ENCODE measurements around the gene REPIN1. TPM values are rescaled to one million over a fixed set of nuclear protein-coding genes. Genes with fewer than 3 reads are reported as not detected.

The REPIN1 gene
- 135 TPM for polyA plus RNA-seq
- long read RNA-seq, donor 1, transcript REPIN1-214 (3 exons, 2,058 nt), result minor isoform, 6 of 73 reads
- long read RNA-seq, donor 1, transcript REPIN1-203 (2 exons, 2,969 nt), result minor isoform, 7 of 73 reads
- long read RNA-seq, donor 1, transcript REPIN1-202 (1 exons, 2,876 nt), result major isoform, 56 of 73 reads
- long read RNA-seq, donor 1, partial matches to known transcripts, result 0 of 73 reads
- long read RNA-seq, donor 1, other reads (novel, unspliced or antisense), result 0 of 73 reads
- long read RNA-seq, donor 2, transcript REPIN1-203 (2 exons, 2,969 nt), result minor isoform, 16 of 145 reads
- long read RNA-seq, donor 2, transcript REPIN1-214 (3 exons, 2,058 nt), result minor isoform, 5 of 145 reads
- long read RNA-seq, donor 2, transcript REPIN1-202 (1 exons, 2,876 nt), result major isoform, 117 of 145 reads
- long read RNA-seq, donor 2, partial matches to known transcripts, result 0 of 145 reads
- long read RNA-seq, donor 2, other reads (novel, unspliced or antisense), result 0 of 145 reads
- long read RNA-seq, donor 3, transcript REPIN1-203 (2 exons, 2,969 nt), result minor isoform, 18 of 195 reads
- long read RNA-seq, donor 3, transcript REPIN1-202 (1 exons, 2,876 nt), result major isoform, 162 of 195 reads
- long read RNA-seq, donor 3, transcript REPIN1-207 (2 exons, 1,064 nt), result minor isoform, 7 of 195 reads
- long read RNA-seq, donor 3, partial matches to known transcripts, result 0 of 195 reads
- long read RNA-seq, donor 3, other reads (novel, unspliced or antisense), result 0 of 195 reads
- long read RNA-seq, donor 4, transcript REPIN1-202 (1 exons, 2,876 nt), result major isoform, 16 of 24 reads
- long read RNA-seq, donor 4, transcript REPIN1-203 (2 exons, 2,969 nt), result minor isoform, 5 of 24 reads
- long read RNA-seq, donor 4, partial matches to known transcripts, result 0 of 24 reads
- long read RNA-seq, donor 4, other reads (novel, unspliced or antisense), result 0 of 24 reads
- long read RNA-seq, donor 5, transcript REPIN1-202 (1 exons, 2,876 nt), result major isoform, 43 of 59 reads
- long read RNA-seq, donor 5, transcript REPIN1-203 (2 exons, 2,969 nt), result minor isoform, 9 of 59 reads
- long read RNA-seq, donor 5, partial matches to known transcripts, result 0 of 59 reads
- long read RNA-seq, donor 5, other reads (novel, unspliced or antisense), result 0 of 59 reads
- long read RNA-seq, donor 6, transcript REPIN1-202 (1 exons, 2,876 nt), result major isoform, 150 of 185 reads
- long read RNA-seq, donor 6, transcript REPIN1-203 (2 exons, 2,969 nt), result minor isoform, 27 of 185 reads
- long read RNA-seq, donor 6, partial matches to known transcripts, result 0 of 185 reads
- long read RNA-seq, donor 6, other reads (novel, unspliced or antisense), result 0 of 185 reads
- long read RNA-seq, donor 7, transcript REPIN1-203 (2 exons, 2,969 nt), result minor isoform, 7 of 53 reads
- long read RNA-seq, donor 7, transcript REPIN1-202 (1 exons, 2,876 nt), result major isoform, 44 of 53 reads
- long read RNA-seq, donor 7, partial matches to known transcripts, result 0 of 53 reads
- long read RNA-seq, donor 7, other reads (novel, unspliced or antisense), result 0 of 53 reads
- long read RNA-seq, donor 8, transcript REPIN1-203 (2 exons, 2,969 nt), result minor isoform, 11 of 162 reads
- long read RNA-seq, donor 8, transcript REPIN1-202 (1 exons, 2,876 nt), result major isoform, 143 of 162 reads
- long read RNA-seq, donor 8, partial matches to known transcripts, result 0 of 162 reads
- long read RNA-seq, donor 8, other reads (novel, unspliced or antisense), result 0 of 162 reads
- long read RNA-seq, donor 9, transcript REPIN1-202 (1 exons, 2,876 nt), result major isoform, 81 of 92 reads
- long read RNA-seq, donor 9, transcript REPIN1-203 (2 exons, 2,969 nt), result minor isoform, 6 of 92 reads
- long read RNA-seq, donor 9, partial matches to known transcripts, result 0 of 92 reads
- long read RNA-seq, donor 9, other reads (novel, unspliced or antisense), result 0 of 92 reads
- long read RNA-seq, donor 10, transcript REPIN1-214 (3 exons, 2,058 nt), result minor isoform, 6 of 119 reads
- long read RNA-seq, donor 10, transcript REPIN1-203 (2 exons, 2,969 nt), result minor isoform, 9 of 119 reads
- long read RNA-seq, donor 10, transcript REPIN1-202 (1 exons, 2,876 nt), result major isoform, 98 of 119 reads
- long read RNA-seq, donor 10, partial matches to known transcripts, result 0 of 119 reads
- long read RNA-seq, donor 10, other reads (novel, unspliced or antisense), result 5 of 119 reads
- long read RNA-seq, donor 11, transcript REPIN1-202 (1 exons, 2,876 nt), result major isoform, 68 of 85 reads
- long read RNA-seq, donor 11, transcript REPIN1-203 (2 exons, 2,969 nt), result minor isoform, 12 of 85 reads
- long read RNA-seq, donor 11, partial matches to known transcripts, result 0 of 85 reads
- long read RNA-seq, donor 11, other reads (novel, unspliced or antisense), result 0 of 85 reads

DNA sequence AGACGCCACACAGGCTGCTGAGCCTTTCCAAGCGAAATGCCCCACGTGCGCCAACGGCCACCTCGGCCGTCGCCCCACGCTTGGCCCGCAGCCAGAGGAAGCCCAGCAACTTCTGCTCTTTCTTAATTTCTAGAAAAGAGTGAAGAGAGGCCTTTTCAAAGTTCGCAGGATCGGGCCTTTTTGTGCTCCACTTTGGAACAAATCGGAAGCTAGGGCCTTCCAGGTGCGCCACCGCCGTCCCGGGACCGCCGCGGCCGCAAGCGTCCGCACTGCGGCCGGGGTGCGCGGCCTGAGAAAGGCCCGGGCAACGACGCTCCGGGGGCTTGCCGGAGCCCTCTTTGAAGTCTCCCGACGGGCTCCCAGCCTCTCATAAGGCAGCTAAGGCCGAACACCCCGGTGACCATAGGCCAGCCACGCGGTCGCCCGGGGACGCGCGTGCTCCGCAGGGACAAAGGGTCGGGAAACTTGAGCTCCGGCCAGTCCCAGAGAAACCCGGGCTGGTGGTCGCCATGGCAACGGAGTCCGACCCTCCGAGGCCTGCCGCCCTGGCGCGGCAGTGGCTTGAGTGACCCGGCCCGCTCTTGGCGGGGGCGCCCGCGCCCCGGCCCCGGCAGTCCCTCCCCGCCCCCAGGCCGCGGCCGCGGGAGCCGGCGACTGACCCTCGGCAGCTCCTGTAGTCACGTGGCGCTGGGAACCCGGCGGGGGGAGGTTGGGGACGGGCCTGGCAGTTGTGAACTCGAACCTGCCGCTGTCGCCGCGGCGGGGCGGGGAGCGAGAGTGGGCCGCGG is at the start of gene REPIN1:
REPIN1 (plus strand) TSS at position 727 of the 788 bp plus-strand sequence. CDS start 890 bp downstream, outside the sequence.
- H3K9me3 ChIP-seq (ENCODE audit: control insufficient read depth, low read depth, low read length), result peaks cover 2% of the 10 kb centered on the region
- H3K4me3 ChIP-seq (ENCODE audit: low read length), result peak within 1 kb of the TSS; percentile 82
- H3K4me1 ChIP-seq (ENCODE audit: control insufficient read depth, insufficient read depth, low read length), result peaks cover 42% of the 10 kb centered on the region
- H3K36me3 ChIP-seq (ENCODE audit: control insufficient read depth, insufficient read depth, low read length), result peaks cover 30% of the 10 kb centered on the region
- peak; percentile 84 to 94 for DNase-seq
- H3K27ac ChIP-seq (ENCODE audit: low read length), result peak within 1 kb of the TSS; percentile 94
- no CpG with 5 or more reads among the region's 85 CpGs for WGBS (ENCODE audit: insufficient coverage, low lambda C conversion rate)
- no peaks in the 10 kb centered on the region for H3K27me3 ChIP-seq (ENCODE audit: control insufficient read depth, insufficient read depth, low read length)

DNA sequence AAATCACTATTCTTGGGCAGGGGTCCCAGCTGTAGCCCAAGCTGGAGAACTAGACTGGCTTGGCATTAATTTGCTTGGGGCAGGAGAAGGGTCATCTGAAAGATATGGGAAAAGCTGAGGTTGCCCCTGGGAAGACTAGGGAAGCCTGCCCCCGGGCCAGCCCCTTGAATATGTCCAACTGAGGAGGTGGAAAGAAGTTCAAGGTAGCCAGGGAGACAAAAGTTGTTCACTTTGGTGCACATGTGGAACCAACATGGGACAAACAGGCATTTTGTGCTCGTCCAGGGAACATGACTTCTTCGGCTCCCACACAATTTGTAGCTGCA is 46.9 kb upstream of the REPIN1 start:
- Histone ChIP-seq H3K9me3 (ENCODE audit: control insufficient read depth, low read depth, low read length) (no peaks in the 10 kb centered on the region), H3K27me3 (ENCODE audit: control insufficient read depth, insufficient read depth, low read length) (no peaks in the 10 kb centered on the region), H3K4me1 (ENCODE audit: control insufficient read depth, insufficient read depth, low read length) (peaks cover 22% of the 10 kb centered on the region), H3K27ac (ENCODE audit: low read length) (no peak overlapping the region), H3K36me3 (ENCODE audit: control insufficient read depth, insufficient read depth, low read length) (peaks cover 13% of the 10 kb centered on the region), H3K4me3 (ENCODE audit: low read length) (no peak overlapping the region)
- DNase-seq, result no peak
- no CpG with 5 or more reads among the region's 3 CpGs for WGBS (ENCODE audit: insufficient coverage, low lambda C conversion rate)

DNA sequence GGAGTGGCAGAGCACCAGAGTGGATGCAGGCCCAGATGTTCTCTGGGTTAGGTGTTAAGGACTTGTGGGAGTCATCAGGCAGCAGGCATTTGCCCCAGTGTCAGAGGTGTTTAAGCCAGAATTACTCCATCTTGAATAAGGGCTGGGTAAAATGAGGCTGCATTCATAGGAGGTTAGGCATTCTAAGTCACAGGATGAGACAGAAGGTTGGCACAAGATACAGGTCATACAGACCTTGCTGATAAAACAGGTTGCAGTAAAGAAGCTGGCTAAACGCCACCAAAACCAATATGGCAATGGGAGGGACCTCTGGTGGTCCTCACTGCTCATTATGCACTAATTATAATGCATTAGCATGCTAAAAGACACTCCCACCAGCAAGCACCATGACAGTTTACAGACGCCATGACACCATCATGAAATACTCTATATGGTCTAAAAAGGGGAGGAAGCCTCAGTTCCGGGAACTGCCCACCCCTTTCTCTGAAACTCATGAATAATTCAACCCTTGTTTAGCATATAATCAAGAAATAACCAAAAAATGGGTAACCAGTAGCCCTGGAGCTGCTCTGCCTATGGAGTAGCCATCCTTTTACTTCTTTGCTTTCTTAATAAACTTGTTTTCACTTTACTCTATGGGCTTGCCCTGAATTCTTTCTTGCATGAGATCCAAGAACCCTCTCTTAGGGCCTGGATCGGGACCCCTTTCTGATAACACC is 46.3 kb upstream of the REPIN1 start:
- Histone ChIP-seq H3K4me1 (ENCODE audit: control insufficient read depth, insufficient read depth, low read length) (peaks cover 22% of the 10 kb centered on the region), H3K27ac (ENCODE audit: low read length) (peak overlapping the region; percentile 85), H3K4me3 (ENCODE audit: low read length) (peak overlapping the region; percentile 82), H3K36me3 (ENCODE audit: control insufficient read depth, insufficient read depth, low read length) (peaks cover 18% of the 10 kb centered on the region), H3K9me3 (ENCODE audit: control insufficient read depth, low read depth, low read length) (no peaks in the 10 kb centered on the region), H3K27me3 (ENCODE audit: control insufficient read depth, insufficient read depth, low read length) (no peaks in the 10 kb centered on the region)
- peak in 1 of 2 donors; percentile 60 for DNase-seq
- WGBS (ENCODE audit: insufficient coverage, low lambda C conversion rate), result no CpG with 5 or more reads among the region's 4 CpGs

DNA sequence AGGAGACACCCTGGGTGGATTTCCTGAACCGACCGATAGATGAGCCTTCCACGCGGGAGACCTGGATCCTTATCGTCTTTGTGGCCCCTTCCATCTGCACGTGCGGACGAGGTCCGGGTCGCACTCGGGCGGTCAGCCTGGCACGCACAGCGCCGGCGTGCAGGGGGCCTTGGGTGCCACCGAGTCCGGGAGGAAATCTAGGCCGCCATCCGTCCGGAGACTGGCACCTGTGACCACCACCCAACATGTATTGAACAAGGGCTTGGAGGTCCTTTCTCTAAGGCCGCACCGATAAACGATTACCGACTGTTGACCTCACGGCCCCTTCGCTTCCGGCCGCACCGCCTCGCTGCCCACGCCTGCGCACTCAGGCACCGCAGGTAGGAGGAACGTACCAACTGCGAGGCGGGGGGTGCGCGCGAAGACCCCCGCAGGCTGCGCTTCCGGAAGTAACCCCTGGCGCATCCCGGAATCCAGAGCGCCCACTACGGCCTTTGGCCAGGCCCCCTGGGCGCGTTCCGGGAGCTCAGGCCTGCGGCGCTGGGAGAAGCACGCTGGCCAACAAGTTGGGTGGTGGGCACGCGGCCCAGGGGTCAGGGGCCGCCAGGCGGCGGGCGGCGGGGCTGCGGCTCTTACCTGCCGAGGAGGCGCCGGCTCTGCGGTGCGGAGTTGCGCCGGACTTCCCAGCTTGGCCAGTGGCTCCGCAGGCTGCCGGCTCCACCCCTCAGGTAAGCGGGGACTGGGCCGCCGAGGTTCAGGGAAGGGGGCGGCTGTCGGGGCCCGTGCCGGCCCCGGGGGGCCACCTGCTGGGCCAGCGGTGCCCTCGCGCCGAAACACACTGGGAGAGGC is 45.6 kb upstream of the REPIN1 start, which contains the start of the genes ACTR3C and LRRC61:
ACTR3C (minus strand) TSS at position 713 of the 849 bp plus-strand sequence. CDS start 28,249 bp downstream, outside the sequence.
LRRC61 (plus strand) TSS at position 523 of the 849 bp plus-strand sequence. CDS start 13,507 bp downstream, outside the sequence.
- H3K36me3 ChIP-seq (ENCODE audit: control insufficient read depth, insufficient read depth, low read length), result peaks cover 24% of the 10 kb centered on the region
- no CpG with 5 or more reads among the region's 82 CpGs for WGBS (ENCODE audit: insufficient coverage, low lambda C conversion rate)

DNA sequence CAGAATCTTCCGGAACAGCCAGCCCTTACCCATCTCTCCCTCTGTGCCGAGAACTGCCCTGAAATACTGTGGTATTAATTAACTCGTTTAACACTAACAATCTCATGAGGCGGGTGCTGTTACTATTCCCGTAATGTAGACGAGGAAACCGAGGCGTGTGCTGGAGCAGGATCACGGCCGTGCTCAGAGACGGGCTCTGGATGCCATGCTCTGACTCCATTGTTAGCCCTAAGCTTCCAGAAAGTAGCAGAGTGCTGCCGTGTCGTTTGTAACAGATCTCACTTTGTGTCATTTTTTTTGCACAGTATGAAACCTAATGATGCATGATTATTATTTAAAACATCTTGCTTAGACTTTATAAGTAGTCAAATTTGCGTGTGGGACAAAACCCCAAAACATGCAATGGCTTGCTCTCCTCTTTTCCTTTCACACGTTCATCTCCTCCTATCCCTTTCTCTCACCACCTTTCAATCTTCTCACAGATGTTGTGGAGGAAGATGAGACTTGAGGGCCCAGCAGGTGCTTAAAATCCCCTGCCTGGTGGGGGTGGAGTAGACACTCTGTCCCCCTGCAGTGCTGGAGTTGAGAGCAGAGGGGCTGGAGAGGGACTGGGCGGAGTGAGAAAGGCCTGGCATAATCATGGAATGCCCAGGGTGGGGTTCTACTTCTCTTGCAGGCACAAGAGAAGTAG is 44.8 kb upstream of the REPIN1 start:
- Histone ChIP-seq H3K9me3 (ENCODE audit: control insufficient read depth, low read depth, low read length) (no peaks in the 10 kb centered on the region), H3K36me3 (ENCODE audit: control insufficient read depth, insufficient read depth, low read length) (peaks cover 32% of the 10 kb centered on the region), H3K27ac (ENCODE audit: low read length) (peak overlapping the region; percentile 85), H3K27me3 (ENCODE audit: control insufficient read depth, insufficient read depth, low read length) (no peaks in the 10 kb centered on the region), H3K4me1 (ENCODE audit: control insufficient read depth, insufficient read depth, low read length) (peaks cover 22% of the 10 kb centered on the region), H3K4me3 (ENCODE audit: low read length) (peak overlapping the region; percentile 82)
- peak in 1 of 2 donors; percentile 35 for DNase-seq
- WGBS (ENCODE audit: insufficient coverage, low lambda C conversion rate), result 27% methylated on average over 2 of the region's 16 CpGs

More for the DNA sequence above, 45.6 kb upstream of the REPIN1 start, which contains the start of the genes ACTR3C and LRRC61:
- peaks cover 22% of the 10 kb centered on the region for H3K4me1 ChIP-seq (ENCODE audit: control insufficient read depth, insufficient read depth, low read length)
- H3K4me3 ChIP-seq (ENCODE audit: low read length), result peak within 1 kb of the TSS; percentile 82
- H3K27ac ChIP-seq (ENCODE audit: low read length), result peak within 1 kb of the TSS; percentile 85
- peak; percentile 68 to 87 for DNase-seq
- H3K9me3 ChIP-seq (ENCODE audit: control insufficient read depth, low read depth, low read length), result no peaks in the 10 kb centered on the region
- H3K27me3 ChIP-seq (ENCODE audit: control insufficient read depth, insufficient read depth, low read length), result no peaks in the 10 kb centered on the region

DNA sequence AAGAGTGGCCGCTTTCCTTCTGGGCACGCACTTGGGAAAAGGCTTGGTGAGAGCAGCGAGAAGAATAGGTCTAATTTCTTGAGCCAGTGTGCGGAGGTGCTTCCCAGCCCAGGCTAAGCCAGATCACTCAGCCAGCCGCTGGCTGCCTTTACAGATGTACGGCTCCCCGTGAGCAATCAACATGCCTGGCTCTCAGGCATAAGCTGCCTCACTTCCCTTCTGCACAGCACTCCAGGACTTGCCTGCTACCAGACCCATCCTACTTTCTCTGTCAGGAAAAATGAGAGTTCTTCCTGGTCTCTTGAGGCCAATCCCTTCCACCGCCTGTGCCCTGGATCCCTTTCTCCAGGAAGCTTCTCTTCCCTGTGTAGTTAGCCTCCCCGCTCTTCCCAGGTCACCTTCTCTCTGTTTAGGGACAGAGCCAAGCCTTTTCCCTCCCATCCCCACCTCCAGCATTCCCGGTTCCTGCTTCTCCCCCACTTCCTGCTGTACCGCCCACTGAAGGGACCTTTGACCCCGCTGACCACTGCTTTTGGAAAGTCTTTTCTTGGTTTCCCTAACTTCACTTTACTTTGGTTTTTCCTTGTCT is 44.2 kb upstream of the REPIN1 start:
- WGBS (ENCODE audit: insufficient coverage, low lambda C conversion rate), result 56% methylated on average over 2 of the region's 12 CpGs
- H3K4me1 ChIP-seq (ENCODE audit: control insufficient read depth, insufficient read depth, low read length), result peaks cover 22% of the 10 kb centered on the region
- DNase-seq, result peak; percentile 23 to 55
- peak overlapping the region; percentile 85 for H3K27ac ChIP-seq (ENCODE audit: low read length)
- peak overlapping the region; percentile 82 for H3K4me3 ChIP-seq (ENCODE audit: low read length)
- no peaks in the 10 kb centered on the region for H3K27me3 ChIP-seq (ENCODE audit: control insufficient read depth, insufficient read depth, low read length)
- no peaks in the 10 kb centered on the region for H3K9me3 ChIP-seq (ENCODE audit: control insufficient read depth, low read depth, low read length)
- peaks cover 38% of the 10 kb centered on the region for H3K36me3 ChIP-seq (ENCODE audit: control insufficient read depth, insufficient read depth, low read length)

Measured in large intestine (tissue), 12 donors.